HEK293T (cell line): ENCODE data around the gene HHEX.

Experiments used
- CTCF ChIA-PET: fragments of 350-600 bp; formaldehyde crosslinking; extraction: SDS; loops from one replicate; lab custom pipeline; 2021; ENCODE audit warnings: antibody characterized with exemption, inconsistent platforms; lab: Yijun Ruan, JAX
- POLR2A ChIA-PET: fragments of 350-600 bp; formaldehyde crosslinking; extraction: SDS; loops from one replicate; lab custom pipeline; 2020; ENCODE audit warnings: antibody characterized with exemption, inconsistent platforms; lab: Yijun Ruan, JAX
- DNase-seq: peaks from one replicate; pipeline ENCODE4 v3.0.0; 2012; ENCODE audit warnings: mixed read lengths; ENCODE audit errors: extremely low spot score
- ARNT ChIP-seq: fragments of 450-650 bp; IDR thresholded peaks from 2 replicates; pipeline ENCODE4 v1.6.1; 2017; ENCODE audit warnings: mild to moderate bottlenecking
- BHLHE40 ChIP-seq: fragments of 450-650 bp; IDR thresholded peaks from 2 replicates; pipeline ENCODE4 v1.6.1; 2016; ENCODE audit warnings: mild to moderate bottlenecking, moderate library complexity, borderline replicate concordance
- CTBP1 ChIP-seq: fragments of 450-650 bp; IDR thresholded peaks from 2 replicates; pipeline ENCODE4 v1.6.1; 2016; ENCODE audit warnings: borderline replicate concordance
- ELF4 ChIP-seq: fragments of 450-650 bp; IDR thresholded peaks from 2 replicates; pipeline ENCODE4 v1.6.1; 2017; ENCODE audit warnings: antibody characterized with exemption
- FOXA1 ChIP-seq: fragments of 450-650 bp; IDR thresholded peaks from 2 replicates; pipeline ENCODE4 v1.6.1; 2016; ENCODE audit warnings: mild to moderate bottlenecking
- FOXK2 ChIP-seq: fragments of 450-650 bp; IDR thresholded peaks from 2 replicates; pipeline ENCODE4 v1.6.1; 2016; ENCODE audit warnings: mild to moderate bottlenecking
- FOXM1 ChIP-seq: fragments of 450-650 bp; IDR thresholded peaks from 2 replicates; pipeline ENCODE4 v1.6.1; 2017; ENCODE audit warnings: mild to moderate bottlenecking, borderline replicate concordance
- HDGF ChIP-seq: fragments of 450-650 bp; IDR thresholded peaks from 2 replicates; pipeline ENCODE4 v1.6.1; 2017; ENCODE audit warnings: antibody characterized with exemption, borderline replicate concordance
- L3MBTL2 ChIP-seq: fragments of 450-650 bp; conservative IDR thresholded peaks from 2 replicates; pipeline ENCODE4 v1.6.1; 2016; ENCODE audit warnings: mild to moderate bottlenecking
- LEF1 ChIP-seq: fragments of 450-650 bp; IDR thresholded peaks from 2 replicates; pipeline ENCODE4 v1.6.1; 2017; ENCODE audit warnings: mild to moderate bottlenecking, borderline replicate concordance
- NFRKB ChIP-seq: fragments of 450-650 bp; IDR thresholded peaks from 2 replicates; pipeline ENCODE4 v1.6.1; 2016; ENCODE audit warnings: mild to moderate bottlenecking, moderate library complexity
- PKNOX1 ChIP-seq: fragments of 450-650 bp; IDR thresholded peaks from 2 replicates; pipeline ENCODE4 v1.6.1; 2016
- SP1 ChIP-seq: fragments of 450-650 bp; IDR thresholded peaks from 2 replicates; pipeline ENCODE4 v1.6.1; 2017
- SUZ12 ChIP-seq: fragments of 450-650 bp; IDR thresholded peaks from 2 replicates; pipeline ENCODE4 v1.6.1; 2016; ENCODE audit warnings: mild to moderate bottlenecking
- TARDBP ChIP-seq: fragments of 450-650 bp; IDR thresholded peaks from 2 replicates; pipeline ENCODE4 v1.6.1; 2016
- ZNF384 ChIP-seq: fragments of 450-650 bp; IDR thresholded peaks from 2 replicates; pipeline ENCODE4 v1.6.1; 2016

HHEX gene

GRCh38 chr10:92691591-92692079 is 1.9 kb downstream of the HHEX start:
- CTCF ChIA-PET = interaction anchor here (0.5 kb wide), 1 partner anchor 472 kb away, joined by 3 read pairs; no protein-coding TSS in a partner anchor
- POLR2A ChIA-PET = interaction anchor here (1.7 to 2.7 kb wide), 2 partner anchors 8 to 156 kb away, joined by 3 to 20 read pairs; no protein-coding TSS in a partner anchor
- TF ChIP-seq TARDBP (no peak), PKNOX1 (no peak), SP1 (no peak), L3MBTL2 (no peak), FOXA1 (no peak), ARNT (no peak), ZNF384 (no peak), CTBP1 (no peak), FOXK2 (no peak), SUZ12 (no peak), LEF1 (no peak), FOXM1 (no peak), BHLHE40 (no peak), NFRKB (no peak), ELF4 (no peak), HDGF (no peak)
- no peak for DNase-seq

- ChIA-PET CTCF (interaction anchor here (0.5 kb wide), 1 partner anchor 473 kb away, joined by 3 read pairs; no protein-coding TSS in a partner anchor), POLR2A (no interaction called here)
- no peak for TF ChIP-seq NFRKB
- TF ChIP-seq CTBP1 = no peak
- no peak for TF ChIP-seq HDGF
- TF ChIP-seq L3MBTL2 = no peak
- TF ChIP-seq FOXK2 = no peak
- TF ChIP-seq BHLHE40 = no peak
- TF ChIP-seq ELF4 = no peak
- TF ChIP-seq PKNOX1 = no peak
- TF ChIP-seq LEF1 = no peak
- no peak for TF ChIP-seq FOXM1
- TF ChIP-seq FOXA1 = no peak
- TF ChIP-seq TARDBP = no peak
- no peak for TF ChIP-seq ZNF384
- no peak for TF ChIP-seq ARNT
- no peak for TF ChIP-seq SP1
- DNase-seq = no peak
Measured at GRCh38 chr10:92692080-92692671, 2.4 kb downstream of the HHEX start.

GRCh38 chr10:92692697-92693533 is 3.2 kb downstream of the HHEX start:
- TF ChIP-seq ARNT (no peak), ELF4 (no peak), FOXA1 (no peak), CTBP1 (no peak), L3MBTL2 (no peak), TARDBP (no peak), FOXM1 (no peak), SUZ12 (no peak), ZNF384 (no peak), FOXK2 (no peak), HDGF (no peak), BHLHE40 (no peak), PKNOX1 (no peak), LEF1 (no peak), SP1 (no peak), NFRKB (no peak)
- CTCF ChIA-PET = no interaction called here
- no peak for DNase-seq
- POLR2A ChIA-PET = no interaction called here

GRCh38 chr10:92693534-92693893 is 3.8 kb downstream of the HHEX start:
- CTCF ChIA-PET = no interaction called here

More at GRCh38 chr10:92693534-92693893, 3.8 kb downstream of the HHEX start:
- DNase-seq = no peak
- TF ChIP-seq FOXK2 = no peak
- no peak for TF ChIP-seq SUZ12
- TF ChIP-seq HDGF = no peak
- no peak for TF ChIP-seq ARNT
- no peak for TF ChIP-seq FOXM1
- TF ChIP-seq LEF1 = no peak
- TF ChIP-seq BHLHE40 = no peak
- no peak for TF ChIP-seq SP1
- TF ChIP-seq PKNOX1 = no peak
- TF ChIP-seq ELF4 = no peak
- TF ChIP-seq TARDBP = no peak
- TF ChIP-seq NFRKB = no peak
- no peak for TF ChIP-seq L3MBTL2
- TF ChIP-seq FOXA1 = no peak
- TF ChIP-seq ZNF384 = no peak
- TF ChIP-seq CTBP1 = no peak
- POLR2A ChIA-PET = no interaction called here
